Activated T-helper 9 cell treated with anti-CD3 and anti-CD28 coated beads, Interleukin-2, amount 50 U/mL, for 16 hours (primary cell): ENCODE measurements around the gene SKAP2.

ENCODE experiments used
- DNase-seq: peaks from one replicate; pipeline ENCODE4 v3.0.0-alpha.2; 2020; ENCODE audit warnings: low read depth

Gene SKAP2

GRCh38 chr7:26759108-26759507 lies 105.3 kb downstream of the SKAP2 start:
- DNase-seq, result no peak

DNA sequence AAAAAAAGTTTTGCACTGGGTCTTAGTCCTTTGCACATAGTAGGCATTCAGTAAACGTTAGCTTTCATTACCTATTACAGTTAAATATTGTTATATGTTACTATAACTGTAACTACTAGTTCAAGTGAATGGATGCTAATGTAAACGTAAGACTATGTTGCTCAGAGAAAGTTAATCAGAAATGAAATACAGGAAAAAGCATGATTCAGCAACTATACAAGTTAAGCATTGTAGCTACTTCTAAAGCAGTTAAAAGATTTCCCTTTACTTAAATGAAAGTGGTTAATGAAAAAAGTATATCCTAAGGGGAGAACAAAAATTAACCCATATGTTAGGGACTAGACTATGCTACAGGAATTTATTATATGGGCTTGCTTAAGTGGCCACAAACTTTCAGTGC lies 121.2 kb downstream of the SKAP2 start:
- DNase-seq, result no peak

- no peak for DNase-seq
These were observed 128.3 kb downstream of the SKAP2 start for GRCh38 chr7:26735976-26736600.

GRCh38 chr7:26729150-26729775 lies 135.1 kb downstream of the SKAP2 start:
- DNase-seq, result no peak

DNA sequence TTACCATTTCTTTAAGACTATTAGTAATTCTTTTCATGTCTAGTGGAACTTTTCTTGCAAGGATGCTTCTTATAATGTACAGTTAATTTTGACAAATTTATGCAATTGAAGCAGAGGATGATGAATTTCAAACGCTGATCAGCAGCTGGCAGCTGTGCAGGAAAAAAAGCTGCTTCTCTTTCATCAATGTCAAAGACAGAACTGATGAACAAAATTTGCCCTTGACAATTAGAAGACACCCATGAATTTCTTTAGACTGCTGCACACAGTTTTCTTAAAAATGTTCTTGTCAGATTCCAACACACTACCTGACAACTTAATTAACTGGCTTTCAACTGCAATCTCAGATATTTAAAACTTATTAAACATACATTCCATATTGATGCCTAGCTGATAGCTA lies 138.3 kb downstream of the SKAP2 start:
- no peak for DNase-seq

DNA sequence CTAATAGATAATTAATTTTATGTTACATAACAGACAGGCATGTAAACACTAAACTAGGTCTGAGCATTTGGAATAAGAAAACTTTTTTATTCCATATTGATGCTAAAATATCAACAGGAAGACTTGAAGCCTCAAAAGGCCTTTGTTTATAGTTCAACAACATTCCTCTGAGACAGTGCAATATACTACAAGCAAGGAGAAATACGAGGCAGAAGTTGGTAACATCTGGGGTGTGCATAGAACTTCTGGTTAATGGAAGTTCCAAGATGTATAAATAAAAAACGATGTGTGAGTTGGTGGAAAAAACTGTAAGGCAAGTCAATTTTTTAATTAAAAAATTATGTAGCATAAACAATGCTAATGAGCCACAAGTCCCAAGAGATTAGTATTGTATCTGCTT lies 139.6 kb downstream of the SKAP2 start:
- no peak for DNase-seq

DNA sequence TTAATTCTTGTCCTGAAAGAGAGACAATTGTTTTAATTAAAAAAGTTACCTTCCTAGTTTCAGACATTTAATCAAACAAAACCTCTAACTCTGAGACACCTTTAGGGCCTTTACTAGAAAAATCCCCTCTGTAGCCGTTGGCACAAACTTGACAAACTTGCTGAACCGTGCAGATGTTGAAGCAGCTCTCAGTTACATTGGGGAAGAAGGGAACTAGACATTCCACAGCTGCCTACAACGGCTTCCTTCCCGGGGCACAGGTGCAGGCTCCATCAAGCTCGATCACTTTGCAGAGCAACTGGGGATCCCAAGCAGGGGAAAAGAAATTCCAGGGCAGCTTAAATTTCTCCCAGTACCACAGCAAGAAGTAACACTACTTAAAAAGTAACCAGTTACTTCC lies 141.3 kb downstream of the SKAP2 start:
- DNase-seq, result no peak

- DNase-seq, result no peak
These were observed 142.9 kb downstream of the SKAP2 start for GRCh38 chr7:26721450-26721849.

GRCh38 chr7:26718063-26718462 lies 146.3 kb downstream of the SKAP2 start:
- no peak for DNase-seq

DNA sequence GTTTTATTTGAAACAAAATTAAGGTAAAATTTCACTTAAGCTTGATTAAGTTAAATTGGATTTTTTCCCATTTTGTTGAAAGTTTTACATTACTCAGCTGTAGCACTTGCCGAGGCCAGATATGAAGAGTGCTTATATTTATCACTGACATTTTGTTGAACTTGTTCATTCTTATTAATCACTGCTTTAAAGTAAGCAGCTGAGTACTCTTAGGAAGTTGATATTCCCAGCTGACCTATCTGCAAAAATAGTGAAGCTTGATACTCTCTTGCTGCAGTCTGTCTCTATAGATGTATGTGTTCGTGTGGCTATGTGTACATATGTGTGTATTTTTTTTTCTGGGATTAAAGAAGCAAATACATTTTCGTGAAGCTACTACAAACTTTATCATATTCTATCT lies 150.0 kb downstream of the SKAP2 start:
- no peak for DNase-seq

GRCh38 chr7:26714006-26714405 lies 150.4 kb downstream of the SKAP2 start:
- no peak for DNase-seq

GRCh38 chr7:26709210-26709990 lies 155.0 kb downstream of the SKAP2 start:
- DNase-seq, result no peak

- DNase-seq, result no peak
These were observed 158.8 kb downstream of the SKAP2 start for GRCh38 chr7:26705567-26705966.

- no peak for DNase-seq
These were observed 159.6 kb downstream of the SKAP2 start for GRCh38 chr7:26704786-26705185.

- DNase-seq, result no peak
These were observed 160.4 kb downstream of the SKAP2 start for GRCh38 chr7:26704036-26704435.

DNA sequence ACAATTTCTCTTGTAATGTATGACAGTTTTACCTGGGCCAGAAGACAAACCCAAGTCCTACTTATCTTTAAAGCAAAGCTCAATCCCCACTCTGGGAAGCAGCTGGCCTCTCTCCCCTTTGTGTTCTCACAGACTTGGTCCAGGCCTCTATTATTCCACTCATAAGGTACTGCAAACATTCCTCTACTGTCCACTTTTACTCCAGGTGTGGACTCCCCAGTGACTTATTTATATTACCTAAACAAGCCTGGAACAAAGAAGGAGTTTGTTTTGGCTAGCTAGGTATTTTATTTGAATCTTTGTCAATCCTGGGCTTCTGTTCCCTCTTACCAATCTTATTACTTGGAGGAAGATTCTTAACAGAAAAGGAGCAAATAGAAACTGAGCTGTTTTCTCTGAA lies 163.5 kb downstream of the SKAP2 start:
- DNase-seq, result no peak

DNA sequence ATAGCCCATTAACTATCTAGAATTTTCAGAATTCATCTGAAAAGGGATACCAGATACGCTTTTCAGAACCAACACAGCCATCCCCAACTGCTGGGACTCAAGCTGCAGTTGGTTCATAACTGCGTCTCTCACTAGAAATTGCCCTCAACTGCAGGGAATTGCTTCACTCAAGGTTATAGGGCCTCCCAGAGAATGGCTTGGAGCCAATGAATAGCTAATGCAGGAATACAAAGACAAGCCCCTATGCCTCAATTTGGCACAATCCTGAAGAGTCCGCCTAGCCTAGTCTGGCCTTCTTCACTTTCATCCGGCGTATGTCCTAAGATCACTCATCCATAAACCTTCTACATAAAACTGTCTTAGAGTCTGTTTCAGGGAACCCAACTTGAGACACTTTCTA lies 164.0 kb downstream of the SKAP2 start:
- DNase-seq, result no peak

DNA sequence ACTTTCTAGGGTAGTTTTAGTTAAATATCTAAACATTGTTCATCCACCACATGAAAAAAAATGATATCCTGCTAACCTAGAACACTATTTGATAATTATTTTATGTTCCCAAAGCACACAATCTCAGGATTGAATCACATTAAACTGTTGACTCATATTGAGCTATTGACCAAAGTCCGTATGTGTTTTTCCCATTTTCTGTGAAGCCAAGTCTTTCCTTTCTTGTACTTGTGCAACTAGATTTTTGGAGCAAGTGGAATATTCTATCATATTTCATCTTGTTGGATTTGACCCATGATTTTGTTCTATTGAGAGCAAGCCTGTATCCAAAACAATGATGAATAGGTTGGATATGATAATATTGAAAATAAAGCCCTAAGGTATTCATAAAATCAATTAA lies 164.6 kb downstream of the SKAP2 start:
- no peak for DNase-seq

- no peak for DNase-seq
These were observed 165.6 kb downstream of the SKAP2 start for GRCh38 chr7:26698806-26699205.

DNA sequence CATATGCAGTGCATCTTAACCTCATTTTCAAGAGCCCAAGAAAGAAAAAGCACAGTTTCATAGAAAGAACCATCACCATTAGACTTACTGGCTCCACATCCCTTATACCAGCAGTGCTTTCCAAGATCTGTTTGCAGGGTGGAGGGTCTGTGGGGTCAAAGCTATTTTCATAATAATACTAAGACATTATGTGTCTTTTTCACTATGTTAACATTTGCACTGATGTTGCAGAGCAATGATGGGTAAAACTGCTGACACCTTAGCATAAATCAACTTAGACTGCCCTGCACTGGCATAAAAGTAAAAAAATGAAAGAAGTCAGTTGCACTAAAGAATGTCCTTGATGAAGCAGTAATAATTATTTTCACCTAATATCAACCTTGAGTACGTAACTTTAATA lies 166.2 kb downstream of the SKAP2 start:
- DNase-seq, result no peak

- no peak for DNase-seq
These were observed 167.4 kb downstream of the SKAP2 start for GRCh38 chr7:26696978-26697377.

DNA sequence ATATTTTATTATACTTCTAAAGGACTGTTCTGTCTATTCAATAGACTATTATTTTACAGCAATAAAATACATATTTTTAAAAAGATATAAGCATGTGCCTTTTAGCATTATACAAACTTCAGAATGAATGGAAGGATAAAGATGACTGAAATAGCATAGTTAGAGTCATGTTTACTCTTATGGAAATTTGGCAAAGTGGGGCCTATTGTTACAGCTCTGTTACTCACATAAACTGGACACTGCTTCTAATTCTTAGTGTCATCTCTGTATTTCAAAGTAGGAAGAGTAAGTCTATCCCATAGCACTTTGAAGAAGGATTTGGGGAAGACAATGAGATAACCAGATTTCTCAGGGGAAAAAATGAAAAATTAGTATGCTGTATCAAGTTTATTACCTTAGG lies 168.2 kb downstream of the SKAP2 start:
- no peak for DNase-seq

- DNase-seq, result no peak
These were observed 169.7 kb downstream of the SKAP2 start for GRCh38 chr7:26694713-26695112.

DNA sequence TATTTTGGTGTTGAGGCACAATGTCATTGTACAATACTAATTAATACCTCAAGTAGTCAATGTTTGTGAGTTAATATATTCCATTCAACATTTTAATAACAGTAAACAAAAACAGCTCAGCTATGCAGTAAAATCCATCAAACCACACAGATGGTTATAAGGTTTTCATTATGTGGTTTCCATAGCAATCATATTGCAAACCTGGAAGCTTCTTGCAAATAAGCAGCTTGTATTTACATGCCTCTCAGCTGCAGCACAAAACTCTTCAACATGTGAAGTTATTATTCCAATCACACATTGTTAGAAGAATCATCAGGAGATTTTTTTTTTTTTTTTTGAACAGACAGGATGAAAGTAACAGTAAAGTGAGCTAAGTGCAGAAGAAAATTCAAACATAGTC lies 170.2 kb downstream of the SKAP2 start:
- DNase-seq, result no peak
